CD4-positive, alpha-beta T cell treated with Interleukin-17A for 4 hours (primary cell): Measurements from ENCODE around the gene NSMF.

Experiments used
- DNase-seq: peaks from one replicate; pipeline ENCODE4 v3.0.0-alpha.2; 2020; ENCODE audit warnings: mixed read lengths

NSMF gene

GRCh38 chr9:137459152-137459600 is at the start of gene NSMF:
Gene NSMF (minus strand): TSS chr9:137459334. CDS start chr9:137459102, 232 bp downstream.
- peak; percentile 97 for DNase-seq

- no peak for DNase-seq
Observed at GRCh38 chr9:137506702-137507171, 47.6 kb upstream of the NSMF start.

- DNase-seq: no peak
Observed at GRCh38 chr9:137506274-137506673, 47.1 kb upstream of the NSMF start.

GRCh38 chr9:137505421-137506140 is 46.4 kb upstream of the NSMF start:
- DNase-seq: no peak

GRCh38 chr9:137504432-137504777 is 45.3 kb upstream of the NSMF start:
- no peak for DNase-seq

- no peak for DNase-seq
Observed at GRCh38 chr9:137502008-137502911, 43.1 kb upstream of the NSMF start.

GRCh38 chr9:137501457-137501856 is 42.3 kb upstream of the NSMF start:
- DNase-seq: no peak

GRCh38 chr9:137500666-137501397 is 41.7 kb upstream of the NSMF start:
- DNase-seq: no peak

GRCh38 chr9:137499858-137500661 is 40.9 kb upstream of the NSMF start:
- DNase-seq: no peak

- DNase-seq: no peak
Observed at GRCh38 chr9:137499416-137499815, 40.3 kb upstream of the NSMF start.

GRCh38 chr9:137498720-137499150 is 39.6 kb upstream of the NSMF start:
- no peak for DNase-seq

- no peak for DNase-seq
Observed at GRCh38 chr9:137497921-137498719, 39.0 kb upstream of the NSMF start.

- no peak for DNase-seq
Observed at GRCh38 chr9:137496601-137497375, 37.7 kb upstream of the NSMF start.

GRCh38 chr9:137494550-137495351 is 35.6 kb upstream of the NSMF start:
- no peak for DNase-seq

GRCh38 chr9:137494104-137494544 is 35.0 kb upstream of the NSMF start:
- DNase-seq: no peak

- no peak for DNase-seq
Observed at GRCh38 chr9:137493364-137494103, 34.4 kb upstream of the NSMF start.

GRCh38 chr9:137492464-137493363 is 33.6 kb upstream of the NSMF start:
- DNase-seq: no peak
